Endothelial cell of umbilical vein (primary cell): Measurements from ENCODE around the gene DCAF4. TPM values are rescaled to one million over a fixed set of nuclear protein-coding genes. Genes with fewer than 3 reads are reported as not detected.

Experiments used
- BruUV-seq: library from RNA; stranded (reverse); fragments of 400-500 nt; replicated peaks from 2 replicates; lab custom pipeline; 2021; lab: Mats Ljungman, UMichigan
- CTCF ChIA-PET: fragments of 300-600, 350-600 bp; sonication (Branson Sonifier 250); formaldehyde crosslinking; loops from one replicate; lab custom pipeline; 2021; ENCODE audit warnings: antibody characterized with exemption, inconsistent platforms; lab: Charles Lee
- POLR2A ChIA-PET: fragments of 300-600, 350-600 bp; sonication (Branson Sonifier 250); formaldehyde crosslinking; loops from one replicate; lab custom pipeline; 2021; ENCODE audit warnings: antibody characterized with exemption, inconsistent platforms; lab: Charles Lee
- DNase-seq: peaks from one replicate; pipeline ENCODE4 v3.0.0-alpha.2; 2011; ENCODE audit warnings: low read depth, low spot score
- FAIRE-seq: peaks from 2 replicates; lab custom pipeline; 2011; peaks lifted over from hg19 to GRCh38; lab: Jason Lieb, UNC
- H2AFZ ChIP-seq: 2 replicates; pipeline ENCODE4 v1.6.0; 2012; ENCODE audit warnings: low read depth, low read length, control low read depth, inconsistent platforms
- H3K27ac ChIP-seq: 2 replicates; pipeline ENCODE4 v1.5.1; 2011; ENCODE audit warnings: low read depth, mild to moderate bottlenecking, control low read depth, low read length, moderate library complexity; ENCODE audit not compliant: insufficient read depth
- H3K27me3 ChIP-seq, 2 experiments: 2 replicates each; pipeline versions ENCODE4 v1.6.0 to v1.6.1; 2011; ENCODE audit warnings: low read length in 2 of 2, mixed read lengths in 1 of 2; ENCODE audit not compliant: control insufficient read depth in 2 of 2, insufficient read depth in 2 of 2
- H3K36me3 ChIP-seq, 2 experiments: 2 replicates in 1 of 2; 3 replicates in 1 of 2; pipeline ENCODE4 v1.5.1; 2011; ENCODE audit warnings: low read length in 2 of 2, mild to moderate bottlenecking in 1 of 2, moderate library complexity in 1 of 2; ENCODE audit not compliant: control insufficient read depth in 2 of 2, insufficient read depth in 2 of 2; ENCODE audit errors: extremely low read depth in 1 of 2
- H3K4me1 ChIP-seq: 3 replicates; pipeline ENCODE4 v1.5.1; 2011; ENCODE audit warnings: mild to moderate bottlenecking, low read length; ENCODE audit not compliant: control insufficient read depth, insufficient read depth; ENCODE audit errors: extremely low read depth
- H3K4me2 ChIP-seq: 2 replicates; pipeline ENCODE4 v1.6.1; 2011; ENCODE audit warnings: low read length, control low read depth, mixed read lengths; ENCODE audit not compliant: insufficient read depth
- H3K4me3 ChIP-seq, 3 experiments: fragments of 200-600 bp in 1 of 3; sonication (generic), shearing (Covaris generic) in 1 of 3; replicated peaks in 1 of 3; 2 replicates each; pipeline ENCODE4 v1.5.1; 2011 to 2016; ENCODE audit warnings: control low read depth in 3 of 3, low read length in 3 of 3, mild to moderate bottlenecking in 2 of 3, inconsistent platforms in 1 of 3, low read depth in 1 of 3, moderate library complexity in 1 of 3; ENCODE audit not compliant: insufficient read depth in 1 of 3
- H3K79me2 ChIP-seq: 2 replicates; pipeline ENCODE4 v1.6.0; 2012; ENCODE audit warnings: low read length, inconsistent platforms; ENCODE audit not compliant: control insufficient read depth, insufficient read depth
- H3K9ac ChIP-seq: replicated peaks from 2 replicates; pipeline ENCODE3; 2011; ENCODE audit warnings: low read length, control low read depth; ENCODE audit not compliant: insufficient read depth; ENCODE audit errors: extremely low read depth
- H3K9me1 ChIP-seq: replicated peaks from 3 replicates; pipeline ENCODE4 v1.6.0; 2011; ENCODE audit warnings: mild to moderate bottlenecking, low read length; ENCODE audit not compliant: control insufficient read depth, insufficient read depth; ENCODE audit errors: extremely low read depth
- H3K9me3 ChIP-seq: replicated peaks from 2 replicates; pipeline ENCODE4 v1.5.1; 2012; ENCODE audit warnings: low read length, inconsistent platforms; ENCODE audit not compliant: control insufficient read depth, insufficient read depth
- H4K20me1 ChIP-seq: replicated peaks from 2 replicates; pipeline ENCODE3; 2011; ENCODE audit warnings: mild to moderate bottlenecking, low read length; ENCODE audit not compliant: control insufficient read depth, insufficient read depth; ENCODE audit errors: extremely low read depth
- CTCF ChIP-seq, 2 donors: IDR thresholded peaks; 1 replicate in 1 of 2; 2 replicates in 1 of 2; pipeline ENCODE4 v1.5.1; 2011; ENCODE audit warnings: low read length in 2 of 2, mild to moderate bottlenecking in 2 of 2, moderate library complexity in 2 of 2, control low read depth in 1 of 2, inconsistent platforms in 1 of 2, low read depth in 1 of 2; ENCODE audit not compliant: insufficient read depth in 1 of 2; ENCODE audit errors: extremely low read depth in 1 of 2
- EZH2 ChIP-seq: IDR thresholded peaks from 2 replicates; pipeline ENCODE4 v1.6.1; 2012; ENCODE audit warnings: borderline replicate concordance, low read depth, mild to moderate bottlenecking, moderate library complexity, low read length, inconsistent platforms; ENCODE audit not compliant: severe bottlenecking
- FOS ChIP-seq: IDR thresholded peaks from 2 replicates; pipeline ENCODE4 v1.6.1; 2011; ENCODE audit warnings: mild to moderate bottlenecking, low read length, moderate library complexity, borderline replicate concordance; ENCODE audit not compliant: insufficient read depth
- GATA2 ChIP-seq: IDR thresholded peaks from 2 replicates; pipeline ENCODE4 v1.7.0; 2011; ENCODE audit warnings: low read depth, mild to moderate bottlenecking, moderate library complexity, mixed read lengths, low read length; ENCODE audit not compliant: insufficient read length, insufficient read depth
- JUN ChIP-seq: IDR thresholded peaks from 2 replicates; pipeline ENCODE4 v1.6.1; 2011; ENCODE audit warnings: borderline replicate concordance, low read depth; ENCODE audit not compliant: insufficient read length, insufficient read depth
- MAX ChIP-seq: IDR thresholded peaks from 2 replicates; pipeline ENCODE4 v1.6.1; 2011; ENCODE audit not compliant: insufficient read depth, insufficient read length
- MYC ChIP-seq: IDR thresholded peaks from one replicate; pipeline ENCODE4 v1.6.1; 2011; ENCODE audit warnings: mild to moderate bottlenecking, low read depth, low read length
- POLR2A ChIP-seq: IDR thresholded peaks from 2 replicates; pipeline ENCODE4 v1.6.1; 2012; ENCODE audit warnings: low read depth, mild to moderate bottlenecking, control low read depth, low read length
- POLR2AphosphoS5 ChIP-seq: IDR thresholded peaks from 2 replicates; pipeline ENCODE4 v1.6.1; 2012; ENCODE audit warnings: low read depth, mild to moderate bottlenecking, control low read depth, low read length, moderate library complexity; ENCODE audit not compliant: insufficient read depth
- dilution Hi-C: fragments of 300-500 bp; cut with MboI; formaldehyde crosslinking; loops from one replicate; pipeline ENCODE4 v1.15.0; 2019; ENCODE audit warnings: low sequenced_read_pairs; ENCODE audit not compliant: extremely low pct_ligation_motif_present
- intact Hi-C: fragments of 100-400 bp; cut with micrococcal nuclease; formaldehyde crosslinking; loops from one replicate; pipeline ENCODE4 v1.10.0; 2022
- polyA plus RNA-seq, 4 experiments: library from polyadenylated mRNA; depleted of rRNA in 3 of 4; stranded (reverse) in 3 of 4; unstranded in 1 of 4; fragments of >200 nt; gene quantifications; 2 replicates each; pipeline versions ENCODE4 v1.2.1 to v1.2.3, GENCODE V29; 2011 to 2012; ENCODE audit warnings: missing spikeins in 1 of 4
- total RNA-seq: library from RNA; stranded (reverse); gene quantifications from 2 replicates; pipeline ENCODE4 v1.2.3, GENCODE V29; 2021

The DCAF4 gene
- total and polyA plus RNA-seq, 2 donors (not counting 3 experiments of a cell fraction or from before 2014, with no cell fraction given) = 8.6 to 15.8 TPM

- H3K4me3 ChIP-seq = no peak overlapping the region
- H3K4me2 ChIP-seq = no peak overlapping the region
- no peak overlapping the region for H3K27ac ChIP-seq
- intact Hi-C loops (no loop called here), dilution Hi-C loops (no loop called here)
- FAIRE-seq = no peak
- H3K27me3 ChIP-seq = no peaks in the 10 kb centered on the region
- TF ChIP-seq MYC (no peak), POLR2A (no peak), JUN (no peak), GATA2 (no peak), POLR2AphosphoS5 (no peak), MAX (no peak), FOS (no peak), CTCF (IDR thresholded peaks at IDR 0.05; ENCODE audit: extremely low read depth in 1 of 2, insufficient read depth in 1 of 2, low read depth in 1 of 2, low read length in 2 of 2) (no peak), EZH2 (no peak)
- ChIA-PET CTCF (interaction anchor here (0.9 to 1.6 kb wide), 3 partner anchors 11 to 374 kb away, joined by 3 to 6 read pairs (median 3); no protein-coding TSS in a partner anchor), POLR2A (no interaction called here)
- no peaks in the 10 kb centered on the region for H3K36me3 ChIP-seq
- no peak overlapping the region for H2AFZ ChIP-seq
- H4K20me1 ChIP-seq = no peaks in the 10 kb centered on the region
- peaks cover 24% of the 10 kb centered on the region for H3K4me1 ChIP-seq
- H3K9me3 ChIP-seq = no peaks in the 10 kb centered on the region
- H3K9ac ChIP-seq = no peak overlapping the region
- no TSS peak for BruUV-seq
- no peaks in the 10 kb centered on the region for H3K9me1 ChIP-seq
- peaks cover 40% of the 10 kb centered on the region for H3K79me2 ChIP-seq
- DNase-seq = no peak
Measured at GRCh38 chr14:72888192-72888591, 38.1 kb upstream of the DCAF4 start.
